CD4-positive, alpha-beta T cell treated with Interleukin-17A for 4 hours (primary cell): ENCODE measurements around the gene SERINC5.

ENCODE experiments used
- DNase-seq: peaks from one replicate; pipeline ENCODE4 v3.0.0-alpha.2; 2020; ENCODE audit warnings: mixed read lengths

Gene SERINC5

GRCh38 chr5:80083101-80083890 lies 172.6 kb downstream of the SERINC5 start:
- DNase-seq = peak; percentile 19

- DNase-seq = peak; percentile 69
These were observed 173.1 kb downstream of the SERINC5 start for GRCh38 chr5:80082731-80083100.

GRCh38 chr5:80082281-80082680 lies 173.6 kb downstream of the SERINC5 start:
- no peak for DNase-seq

- DNase-seq = no peak
These were observed 176.9 kb downstream of the SERINC5 start for GRCh38 chr5:80078921-80079320.

- DNase-seq = no peak
These were observed 178.7 kb downstream of the SERINC5 start for GRCh38 chr5:80077051-80077714.

- DNase-seq = no peak
These were observed 179.5 kb downstream of the SERINC5 start for GRCh38 chr5:80076131-80077050.

GRCh38 chr5:80072103-80073073 lies 183.5 kb downstream of the SERINC5 start:
- no peak for DNase-seq

GRCh38 chr5:80071510-80072021 lies 184.3 kb downstream of the SERINC5 start:
- DNase-seq = no peak

GRCh38 chr5:80070338-80071056 lies 185.4 kb downstream of the SERINC5 start:
- no peak for DNase-seq

- DNase-seq = no peak
These were observed 185.9 kb downstream of the SERINC5 start for GRCh38 chr5:80069918-80070318.

DNA sequence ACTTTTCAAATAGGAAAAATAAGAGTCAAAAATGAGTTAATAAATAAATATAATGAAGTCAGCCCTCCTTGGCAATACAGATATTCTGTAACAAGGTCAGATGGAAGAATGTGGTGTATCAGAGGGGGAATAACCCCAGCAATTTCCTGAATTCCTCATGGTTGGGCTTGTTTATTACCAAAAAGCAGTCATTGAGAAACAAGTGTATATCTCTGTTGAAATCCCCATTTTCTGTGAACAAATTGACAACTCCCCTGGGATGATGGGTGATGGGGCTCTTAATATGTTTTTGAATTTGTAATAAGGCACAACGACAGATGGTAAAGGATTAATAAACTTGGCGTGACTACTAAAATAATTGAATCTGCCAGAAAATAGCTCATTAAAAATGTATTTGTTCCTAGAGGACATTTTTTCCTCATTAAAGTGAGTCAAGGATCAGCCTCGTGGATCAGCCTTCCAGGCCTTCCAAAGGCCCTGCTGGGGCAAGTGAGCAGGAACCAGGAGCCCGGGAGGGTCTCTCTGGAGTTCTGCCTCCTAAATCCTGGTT lies 186.5 kb downstream of the SERINC5 start:
- DNase-seq = no peak

- DNase-seq = no peak
These were observed 187.1 kb downstream of the SERINC5 start for GRCh38 chr5:80068775-80069174.

DNA sequence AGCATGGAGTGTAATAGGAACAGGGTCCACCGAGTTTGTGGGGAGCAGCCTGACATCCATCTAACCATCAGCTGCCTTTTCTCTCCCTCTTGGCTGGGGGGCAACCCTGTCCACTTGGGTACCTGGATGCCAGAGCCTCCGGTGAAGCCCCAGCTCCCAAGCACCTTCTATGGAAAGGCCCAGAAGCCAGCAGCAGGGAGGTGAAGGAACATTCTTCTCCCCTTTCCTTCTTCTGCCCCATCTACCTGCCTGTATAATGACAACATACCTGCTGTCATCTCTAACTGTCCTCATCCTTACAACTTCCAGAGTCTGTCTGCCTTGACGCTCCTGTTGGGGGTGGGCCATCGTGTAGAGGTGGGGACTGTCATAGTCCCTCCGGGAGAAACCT lies 187.6 kb downstream of the SERINC5 start:
- DNase-seq = no peak

DNA sequence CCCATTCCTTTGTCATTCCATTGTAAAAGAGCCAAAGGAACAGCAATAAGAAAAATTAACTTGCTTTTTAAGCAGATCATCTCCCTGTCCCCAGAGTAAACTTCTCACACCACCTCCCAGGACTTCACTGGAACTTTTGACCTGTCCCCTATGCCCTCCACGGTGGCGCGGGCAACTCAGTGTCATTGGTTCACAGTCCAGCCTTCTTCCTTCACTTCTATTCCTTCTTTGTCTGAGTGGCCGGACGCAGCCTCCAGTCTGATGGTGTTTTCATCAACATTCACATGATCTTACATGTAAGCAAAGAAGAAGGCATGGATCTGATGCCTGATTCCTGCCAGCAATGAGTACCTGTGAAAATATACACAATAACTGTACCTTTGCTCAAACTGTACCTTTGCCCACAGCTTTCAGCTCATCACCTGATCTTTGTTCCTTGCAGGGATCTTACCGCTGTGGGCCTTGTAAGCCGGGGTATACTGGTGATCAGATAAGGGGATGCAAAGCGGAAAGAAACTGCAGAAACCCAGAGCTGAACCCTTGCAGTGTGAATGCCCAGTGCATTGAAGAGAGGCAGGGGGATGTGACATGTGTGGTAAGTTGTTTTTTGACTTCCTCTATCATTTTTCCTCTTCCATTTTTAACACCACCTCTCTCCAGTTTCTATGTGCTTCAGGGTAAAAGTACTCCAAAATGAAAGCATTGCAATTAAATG lies 188.2 kb downstream of the SERINC5 start:
- no peak for DNase-seq

DNA sequence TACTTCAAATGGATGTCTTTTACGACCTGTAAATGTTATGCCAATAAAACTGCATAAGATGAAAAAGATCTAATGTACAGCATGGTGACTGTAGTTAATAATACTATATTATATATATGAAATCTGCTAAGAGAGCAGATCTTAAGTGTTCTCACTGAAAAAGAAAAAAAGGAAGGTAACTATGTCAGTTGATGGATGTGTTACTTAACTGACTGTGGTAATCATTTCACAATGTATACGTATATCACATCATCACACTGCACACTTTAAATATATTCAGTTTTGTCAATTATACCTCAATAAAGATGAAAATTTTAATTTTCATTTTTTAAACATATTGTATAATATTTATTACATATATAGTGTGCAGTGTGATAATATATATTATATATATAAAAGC lies 188.8 kb downstream of the SERINC5 start:
- DNase-seq = no peak

- no peak for DNase-seq
These were observed 191.7 kb downstream of the SERINC5 start for GRCh38 chr5:80064124-80064523.
